CD4-positive, alpha-beta T cell treated with Interleukin-15 for 1 hour (primary cell): ENCODE data around the gene ANKRD10.

Experiments
- DNase-seq: peaks from one replicate; pipeline ENCODE4 v3.0.0-alpha.2; 2020

ANKRD10 gene

DNA sequence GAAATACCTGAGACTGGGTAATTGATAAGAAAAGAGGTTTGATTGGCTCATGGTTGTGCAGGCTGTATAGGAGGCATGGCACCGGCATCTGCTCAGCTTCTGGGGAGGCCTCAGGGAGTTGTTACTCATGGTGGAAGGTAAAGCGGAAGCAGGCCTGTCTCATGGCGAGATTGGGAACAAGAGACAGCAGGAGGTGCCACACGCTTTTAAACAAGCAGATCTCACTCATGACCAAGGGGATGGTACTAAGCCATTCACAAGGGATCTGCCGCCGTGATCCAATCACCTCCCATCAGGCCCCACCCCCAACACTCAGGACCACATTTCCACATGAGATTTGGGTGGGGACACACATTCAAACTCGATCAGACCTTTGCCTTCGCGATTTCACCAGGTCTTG is 86.2 kb downstream of the ANKRD10 start:
- no peak for DNase-seq
